ENCODE data around the gene ASB16. TPM values are rescaled to one million over a fixed set of nuclear protein-coding genes. Genes with fewer than 3 reads are reported as not detected.

The ASB16 gene
- total RNA-seq, 1 donor from 2014 or later: 0.75 TPM

DNA sequence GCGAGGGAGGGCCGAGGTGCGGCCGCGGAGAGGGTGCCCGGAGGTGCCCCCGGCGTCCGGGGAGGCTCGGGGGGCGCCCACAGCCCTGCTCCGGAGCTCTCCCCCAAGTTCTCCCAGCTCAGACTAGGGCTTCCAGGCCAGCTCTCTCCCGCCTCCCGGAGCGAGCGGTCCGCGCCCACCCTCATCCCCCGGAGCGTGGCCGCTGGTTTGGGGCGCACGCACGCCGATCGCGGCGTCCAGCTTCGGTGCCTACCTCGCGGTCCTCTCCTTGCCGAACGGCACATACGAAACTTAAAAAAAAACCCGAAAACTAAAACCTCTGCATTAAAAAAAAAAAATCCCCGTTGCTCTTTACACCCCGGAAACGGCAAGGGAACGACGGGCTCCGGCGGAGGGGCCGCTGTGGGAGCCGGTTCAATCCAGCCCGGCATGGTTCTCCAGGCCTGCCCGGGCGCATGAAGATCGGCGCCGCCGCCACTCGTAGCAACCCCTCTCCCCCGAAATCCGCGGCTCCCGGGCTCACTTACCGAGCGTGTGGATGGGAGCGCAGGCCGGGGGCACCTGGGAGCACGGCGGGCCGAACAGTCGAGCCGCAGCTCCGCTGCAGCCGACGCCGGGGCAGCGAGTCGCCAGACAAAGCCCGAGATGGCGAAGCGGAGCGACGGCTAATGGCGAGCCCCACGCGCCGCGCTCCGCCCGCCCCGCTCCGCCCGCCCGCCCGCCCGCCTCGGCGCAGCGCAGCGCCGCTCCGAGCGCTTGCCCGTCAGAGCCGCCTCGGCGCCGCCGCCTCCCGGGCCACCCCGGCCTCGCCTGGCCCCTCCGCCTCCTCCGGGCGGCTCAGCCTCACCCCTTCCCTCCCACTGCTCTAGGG, 49.9 kb downstream of the ASB16 start:
- intact Hi-C loops (cut with micrococcal nuclease): no loop called here

DNA sequence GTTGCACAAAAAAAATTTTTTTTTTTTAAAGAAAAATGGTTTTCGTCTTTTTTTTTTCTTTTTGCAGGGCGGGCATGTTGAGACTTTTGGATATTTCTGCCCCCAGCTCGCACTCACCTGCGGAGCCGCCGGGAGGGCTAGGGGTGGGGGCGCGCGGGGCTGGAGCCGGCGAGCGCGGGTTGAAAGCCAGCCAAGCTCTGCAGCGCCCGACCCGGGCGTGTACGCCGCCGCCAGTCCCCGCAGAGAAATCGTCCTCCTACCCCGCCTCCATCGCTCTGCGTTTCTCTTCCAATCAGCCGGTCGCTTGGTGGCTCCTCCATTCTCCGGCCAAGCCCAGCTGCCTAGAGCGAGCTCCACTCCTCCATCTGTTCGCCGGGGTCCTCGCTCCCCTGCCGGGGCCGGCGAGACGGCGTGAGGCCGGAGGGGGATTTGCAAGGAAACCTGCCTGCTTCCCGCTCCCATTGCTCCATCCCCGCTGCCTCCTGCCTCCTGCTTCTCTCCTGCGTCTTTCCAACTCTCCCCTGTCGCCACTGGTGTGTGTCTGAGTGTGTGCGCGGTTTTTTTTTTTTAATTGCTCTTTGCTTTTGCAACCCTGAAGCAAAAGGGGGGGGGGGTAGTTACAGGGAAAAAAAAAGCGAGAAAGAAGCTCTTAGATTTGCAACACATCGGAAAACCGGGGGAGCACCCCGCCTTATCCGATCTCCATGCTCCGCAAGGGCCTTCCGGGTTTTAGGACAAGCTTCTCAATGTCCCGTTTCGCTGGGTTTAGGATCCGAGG, 50.8 kb downstream of the ASB16 start:
- intact Hi-C loops (cut with micrococcal nuclease): no loop called here

DNA sequence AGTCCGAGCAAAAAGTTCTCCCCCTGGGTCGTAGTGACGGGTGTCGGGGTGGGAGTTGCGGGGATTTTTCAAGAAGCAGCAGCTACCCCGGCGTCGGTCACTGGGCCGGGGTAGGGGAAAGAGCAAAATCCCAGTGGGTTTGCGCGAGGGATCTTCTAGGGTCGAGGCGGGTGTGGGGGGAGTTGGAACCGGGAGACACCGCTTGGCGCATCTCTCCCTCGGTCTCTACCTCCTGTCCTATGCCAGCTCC, 51.3 kb downstream of the ASB16 start:
- intact Hi-C loops (cut with micrococcal nuclease): no loop called here

DNA sequence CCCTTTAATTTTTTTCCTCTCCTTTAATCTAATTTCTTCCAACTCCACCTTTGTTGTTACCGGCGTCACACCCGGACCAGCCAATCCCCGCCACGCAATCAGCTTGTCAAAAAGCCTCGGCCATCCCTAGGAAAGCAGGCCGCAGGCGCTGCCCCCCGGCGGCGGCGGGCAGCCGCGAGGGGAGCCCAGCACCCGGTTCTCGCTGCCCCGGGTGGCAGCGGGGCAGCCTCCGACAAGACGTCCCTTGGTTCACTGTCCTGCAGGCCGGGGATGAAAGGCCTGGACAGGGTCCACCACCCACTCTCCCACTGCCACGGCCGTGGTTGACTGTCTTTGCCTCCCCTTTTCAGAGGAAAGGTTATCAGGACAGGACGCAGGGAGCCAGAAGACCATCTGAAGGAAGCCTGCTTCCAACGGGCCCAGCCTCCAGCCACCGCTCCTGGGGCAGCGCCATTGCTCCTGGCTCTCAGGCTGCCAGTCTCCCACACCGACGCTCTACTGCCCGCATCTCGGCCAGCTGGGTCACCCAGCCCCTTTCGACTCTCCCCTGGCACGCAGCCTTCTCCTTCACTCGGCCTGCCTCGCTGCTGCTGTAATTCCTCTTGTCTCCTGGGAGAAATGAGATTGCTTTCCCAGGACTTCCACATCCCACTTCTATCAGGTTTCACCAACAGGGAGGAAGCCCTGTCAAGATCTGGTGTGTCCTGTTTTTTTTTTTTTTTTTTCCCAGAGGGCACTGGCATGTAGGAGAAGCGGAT, 51.8 kb downstream of the ASB16 start:
- intact Hi-C loops (cut with micrococcal nuclease): no loop called here

DNA sequence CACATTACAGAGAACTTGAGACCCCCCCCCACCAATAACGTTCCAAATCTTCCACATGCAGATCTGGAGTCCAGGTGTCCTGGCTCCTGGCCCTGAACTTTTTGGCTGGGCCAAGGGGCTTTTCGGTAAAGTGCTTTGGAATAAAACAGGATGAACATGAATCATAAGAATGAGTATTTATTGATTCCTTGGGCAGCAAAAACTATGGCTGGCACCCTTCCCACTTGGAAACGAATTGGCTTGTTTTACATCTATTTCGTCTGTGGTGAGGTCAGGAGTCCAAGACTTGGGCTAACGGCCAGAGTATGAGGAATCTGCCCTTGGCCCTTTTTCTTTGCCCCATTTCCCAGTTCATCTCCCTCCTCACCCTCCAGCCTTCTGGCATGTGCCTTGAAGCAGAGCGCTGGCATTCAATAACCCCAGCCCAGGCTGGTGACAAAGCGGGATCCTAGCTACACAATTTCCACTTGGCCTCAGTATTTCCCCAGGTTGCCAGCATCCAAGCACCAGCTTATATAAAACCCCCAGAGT, 53.1 kb downstream of the ASB16 start:
- intact Hi-C loops (cut with micrococcal nuclease): no loop called here

Other genes with a start within 250 kb of the ASB16 start
- not detected in 2 replicates for gene PPY, start 228.2 kb upstream of the ASB16 start, total RNA-seq
- not detected in 2 replicates for gene PYY, start 216.8 kb upstream of the ASB16 start, total RNA-seq
- gene NAGS, start 166.1 kb upstream of the ASB16 start, total RNA-seq: 0.20 and 0.41 TPM in 2 replicates
- 29.7 and 30.5 TPM in 2 replicates for gene TMEM101, start 155.7 kb upstream of the ASB16 start, total RNA-seq
- 66.8 and 69.2 TPM in 2 replicates for gene LSM12, start 104.0 kb upstream of the ASB16 start, total RNA-seq
- 22.7 and 25.5 TPM in 2 replicates for gene G6PC3, start 100.0 kb upstream of the ASB16 start, total RNA-seq
- 10.3 and 14.7 TPM in 2 replicates for gene HDAC5, start 47.1 kb upstream of the ASB16 start, total RNA-seq
- 14.3 and 15.2 TPM in 2 replicates for gene HROB, start 28.8 kb upstream of the ASB16 start, total RNA-seq
- gene TMUB2, start 16.3 kb downstream of the ASB16 start, total RNA-seq: 29.7 and 31.1 TPM in 2 replicates
- 116 TPM in 2 replicates for gene ATXN7L3, start 29.2 kb downstream of the ASB16 start, total RNA-seq
- 168 and 172 TPM in 2 replicates for gene UBTF, start 49.0 kb downstream of the ASB16 start, total RNA-seq
- gene SLC4A1, start 97.4 kb downstream of the ASB16 start, total RNA-seq: not detected in 2 replicates
- gene RUNDC3A, start 137.9 kb downstream of the ASB16 start, total RNA-seq: 0.11 and 0.20 TPM in 2 replicates
- 110 TPM in 2 replicates for gene SLC25A39, start 154.1 kb downstream of the ASB16 start, total RNA-seq
- 41.7 and 44.2 TPM in 2 replicates for gene GRN, start 174.6 kb downstream of the ASB16 start, total RNA-seq
- 0.16 and 0.34 TPM in 2 replicates for gene FAM171A2, start 193.1 kb downstream of the ASB16 start, total RNA-seq
- gene ITGA2B, start 218.9 kb downstream of the ASB16 start, total RNA-seq: 0.39 and 1.2 TPM in 2 replicates